KMS-11 (cell line): ENCODE results near the gene DPF3.

Experiments used
- H2AFZ ChIP-seq: fragments of 200-600 bp; sonication (generic); 2 replicates; pipeline ENCODE4 v1.6.1; 2016; ENCODE audit warnings: antibody characterized with exemption, mixed run types, low read depth
- H3K27ac ChIP-seq: fragments of 200-600 bp; sonication (generic); 2 replicates; pipeline ENCODE4 v1.6.1; 2016; ENCODE audit warnings: mild to moderate bottlenecking, mixed run types
- H3K27me3 ChIP-seq: fragments of 200-600 bp; sonication (generic); 2 replicates; pipeline ENCODE4 v1.6.1; 2017; ENCODE audit warnings: mild to moderate bottlenecking, low read depth, mixed run types, moderate library complexity; ENCODE audit not compliant: insufficient read depth
- H3K36me3 ChIP-seq: fragments of 200-600 bp; sonication (generic); 2 replicates; pipeline ENCODE4 v1.6.1; 2017; ENCODE audit warnings: mild to moderate bottlenecking, mixed run types; ENCODE audit not compliant: insufficient read depth
- H3K4me1 ChIP-seq: fragments of 200-600 bp; sonication (generic); 2 replicates; pipeline ENCODE4 v1.6.1; 2016; ENCODE audit warnings: mild to moderate bottlenecking, low read depth, mixed run types; ENCODE audit not compliant: poor library complexity, severe bottlenecking
- H3K4me2 ChIP-seq: fragments of 200-600 bp; sonication (generic); 2 replicates; pipeline ENCODE4 v1.7.0; 2016; ENCODE audit warnings: mild to moderate bottlenecking, mixed run types
- H3K4me3 ChIP-seq: fragments of 200-600 bp; sonication (generic); IDR thresholded peaks from 2 replicates; pipeline ENCODE4 v1.6.1; 2017; ENCODE audit warnings: low read depth, low read length, mixed read lengths; ENCODE audit not compliant: insufficient read depth
- H3K79me2 ChIP-seq: fragments of 200-600 bp; sonication (generic); 2 replicates; pipeline ENCODE4 v1.6.1; 2016; ENCODE audit warnings: low read depth, mixed run types; ENCODE audit not compliant: insufficient read depth
- H3K9ac ChIP-seq: fragments of 200-600 bp; sonication (generic); 2 replicates; pipeline ENCODE4 v1.6.1; 2016; ENCODE audit warnings: mild to moderate bottlenecking, mixed run types
- H4K20me1 ChIP-seq: fragments of 200-600 bp; sonication (generic); 2 replicates; pipeline ENCODE4 v1.6.1; 2016; ENCODE audit warnings: mild to moderate bottlenecking, mixed run types; ENCODE audit not compliant: insufficient read depth
- CTCF ChIP-seq: fragments of 200-600 bp; sonication (generic); conservative IDR thresholded peaks from 2 replicates; pipeline ENCODE4 v1.6.1; 2017; ENCODE audit warnings: low read depth, mild to moderate bottlenecking, antibody characterized with exemption, low read length, moderate library complexity, mixed read lengths

DPF3 gene

GRCh38 chr14:72777636-72778035 is 116.3 kb downstream of the DPF3 start:
- H3K9ac ChIP-seq, result no peak overlapping the region
- H3K4me3 ChIP-seq, result no peak overlapping the region
- H3K4me1 ChIP-seq, result peaks cover 6% of the 10 kb centered on the region
- H2AFZ ChIP-seq, result no peak overlapping the region
- no peaks in the 10 kb centered on the region for H3K27me3 ChIP-seq
- no peak for TF ChIP-seq CTCF
- no peak overlapping the region for H3K27ac ChIP-seq
- no peaks in the 10 kb centered on the region for H3K79me2 ChIP-seq
- H3K4me2 ChIP-seq, result no peak overlapping the region
- no peaks in the 10 kb centered on the region for H4K20me1 ChIP-seq
- no peaks in the 10 kb centered on the region for H3K36me3 ChIP-seq

GRCh38 chr14:72776701-72777261 is 117.1 kb downstream of the DPF3 start:
- Histone ChIP-seq H3K4me3 (no peak overlapping the region), H3K36me3 (no peaks in the 10 kb centered on the region), H3K4me2 (no peak overlapping the region), H3K27ac (no peak overlapping the region), H3K79me2 (no peaks in the 10 kb centered on the region), H4K20me1 (no peaks in the 10 kb centered on the region), H3K4me1 (peaks cover 6% of the 10 kb centered on the region), H3K27me3 (no peaks in the 10 kb centered on the region), H3K9ac (no peak overlapping the region), H2AFZ (no peak overlapping the region)
- TF ChIP-seq CTCF, result no peak

- Histone ChIP-seq H3K79me2 (no peaks in the 10 kb centered on the region), H3K4me3 (no peak overlapping the region), H3K9ac (no peak overlapping the region), H3K4me2 (no peak overlapping the region), H3K27ac (no peak overlapping the region), H3K27me3 (no peaks in the 10 kb centered on the region), H3K4me1 (peaks cover 6% of the 10 kb centered on the region), H2AFZ (no peak overlapping the region), H4K20me1 (no peaks in the 10 kb centered on the region), H3K36me3 (no peaks in the 10 kb centered on the region)
- TF ChIP-seq CTCF, result no peak
These were observed 117.9 kb downstream of the DPF3 start for GRCh38 chr14:72775923-72776554.

- Histone ChIP-seq H3K36me3 (no peaks in the 10 kb centered on the region), H3K4me1 (peaks cover 6% of the 10 kb centered on the region), H3K27ac (no peak overlapping the region), H2AFZ (no peak overlapping the region), H3K9ac (no peak overlapping the region), H4K20me1 (no peaks in the 10 kb centered on the region), H3K4me3 (no peak overlapping the region), H3K27me3 (no peaks in the 10 kb centered on the region), H3K79me2 (no peaks in the 10 kb centered on the region), H3K4me2 (no peak overlapping the region)
- TF ChIP-seq CTCF, result no peak
These were observed 118.8 kb downstream of the DPF3 start for GRCh38 chr14:72774894-72775620.
